Measurements from ENCODE around the gene PLA2G4B. TPM values are rescaled to one million over a fixed set of nuclear protein-coding genes. Genes with fewer than 3 reads are reported as not detected.

Gene PLA2G4B
- total and polyA plus RNA-seq, 10 of the 15 experiments (the other 5 are each of a cell fraction or from before 2014, with no cell fraction given), result 0.22 to 6.6 (median 2.9) TPM

DNA sequence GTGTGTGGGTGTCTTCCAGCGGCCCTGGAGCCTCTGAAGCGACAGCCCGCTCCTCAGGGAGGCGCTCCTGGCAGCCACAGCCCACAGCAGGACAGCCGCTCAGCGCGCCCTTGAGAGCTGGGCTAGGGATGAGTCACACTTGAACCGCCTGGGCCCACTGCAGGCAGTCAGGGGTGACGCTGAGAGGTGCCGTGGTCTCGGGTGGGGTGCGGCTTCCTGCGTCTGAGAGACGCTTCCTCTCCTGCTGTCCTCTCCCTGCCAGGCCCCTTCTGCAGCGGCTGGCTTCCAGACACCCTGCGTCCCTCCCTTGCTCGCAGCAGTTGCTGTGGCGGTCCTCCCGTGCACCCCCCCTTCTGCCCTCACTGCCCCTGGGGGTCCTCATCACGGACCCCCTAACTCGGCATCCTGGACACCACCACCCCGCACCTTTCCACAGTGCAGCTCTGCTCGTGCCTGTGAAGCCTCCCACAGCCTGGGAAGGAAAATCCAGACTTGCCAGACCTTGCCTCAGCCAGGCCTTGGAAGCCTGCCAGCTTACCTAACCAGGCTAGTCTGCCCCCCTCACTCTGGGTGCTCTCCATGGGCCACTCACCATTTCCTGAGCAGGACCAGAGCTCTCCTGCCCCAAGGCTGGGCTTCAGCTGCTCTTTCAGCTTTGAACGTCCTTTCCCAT lies 56.3 kb downstream of the PLA2G4B start (continued):
- TF ChIP-seq DPF2 (IDR thresholded peaks at IDR 0.05) (peak; percentile 80; the same call in 1 of the 2 replicates), MYC (IDR thresholded peaks at IDR 0.05; ENCODE audit: insufficient read depth, insufficient read length, insufficient replicate concordance, low read length, severe bottlenecking) (peak; percentile 6), GATAD2B (conservative IDR thresholded peaks at IDR 0.05; ENCODE audit: low read depth) (peak; percentile 68), PKNOX1 (IDR thresholded peaks at IDR 0.05) (0 out of 2 replicates have a peak, but pooled peaks have one; percentile 13), ZNF687 (IDR thresholded peaks at IDR 0.05) (no peak), POLR2AphosphoS5 (IDR thresholded peaks at IDR 0.05; ENCODE audit: low read length) (peak; percentile 18; the same call in 1 of the 2 replicates), PML (IDR thresholded peaks at IDR 0.05; ENCODE audit: low read length) (no peak), PRDM15 (CRISPR knock-in tag; IDR thresholded peaks at IDR 0.05) (no peak), CREM (IDR thresholded peaks at IDR 0.05; ENCODE audit: low read depth) (peak; percentile 32; the same call in 1 of the 2 replicates), ETV6 (conservative IDR thresholded peaks at IDR 0.05 in 1 of 2, IDR thresholded peaks at IDR 0.05 in 1 of 2; ENCODE audit: borderline replicate concordance in 1 of 2, low read depth in 1 of 2) (no peak), JUNB (IDR thresholded peaks at IDR 0.05) (peak; percentile 46; the same call in 1 of the 2 replicates), NFXL1 (IDR thresholded peaks at IDR 0.05; ENCODE audit: borderline replicate concordance) (no peak), RUNX3 (IDR thresholded peaks at IDR 0.05; ENCODE audit: low read length) (peak; percentile 68), POU2F2 (IDR thresholded peaks at IDR 0.05; ENCODE audit: borderline replicate concordance, low read depth, low read length) (0 out of 3 replicates have a peak, but pooled peaks have one; percentile 18), NR2F1 (conservative IDR thresholded peaks at IDR 0.05) (peak; percentile 37; the same call in 1 of the 2 replicates), MEF2B (IDR thresholded peaks at IDR 0.05; ENCODE audit: partially characterized antibody, poor library complexity, severe bottlenecking) (no peak)
- TF ChIP-seq, protein P1, sequence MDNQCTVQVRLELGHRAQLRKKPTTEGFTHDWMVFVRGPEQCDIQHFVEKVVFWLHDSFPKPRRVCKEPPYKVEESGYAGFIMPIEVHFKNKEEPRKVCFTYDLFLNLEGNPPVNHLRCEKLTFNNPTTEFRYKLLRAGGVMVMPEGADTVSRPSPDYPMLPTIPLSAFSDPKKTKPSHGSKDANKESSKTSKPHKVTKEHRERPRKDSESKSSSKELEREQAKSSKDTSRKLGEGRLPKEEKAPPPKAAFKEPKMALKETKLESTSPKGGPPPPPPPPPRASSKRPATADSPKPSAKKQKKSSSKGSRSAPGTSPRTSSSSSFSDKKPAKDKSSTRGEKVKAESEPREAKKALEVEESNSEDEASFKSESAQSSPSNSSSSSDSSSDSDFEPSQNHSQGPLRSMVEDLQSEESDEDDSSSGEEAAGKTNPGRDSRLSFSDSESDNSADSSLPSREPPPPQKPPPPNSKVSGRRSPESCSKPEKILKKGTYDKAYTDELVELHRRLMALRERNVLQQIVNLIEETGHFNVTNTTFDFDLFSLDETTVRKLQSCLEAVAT (IDR thresholded peaks at IDR 0.05), result no peak

All from GM12878 (cell line).